ENCODE results near the gene DHRS2.
"Not testable (repeated sequence)": the region's sequence is repeated elsewhere in the genome, so short reads cannot be mapped to it uniquely, and the experiment has no call there.

Gene DHRS2, protein sequence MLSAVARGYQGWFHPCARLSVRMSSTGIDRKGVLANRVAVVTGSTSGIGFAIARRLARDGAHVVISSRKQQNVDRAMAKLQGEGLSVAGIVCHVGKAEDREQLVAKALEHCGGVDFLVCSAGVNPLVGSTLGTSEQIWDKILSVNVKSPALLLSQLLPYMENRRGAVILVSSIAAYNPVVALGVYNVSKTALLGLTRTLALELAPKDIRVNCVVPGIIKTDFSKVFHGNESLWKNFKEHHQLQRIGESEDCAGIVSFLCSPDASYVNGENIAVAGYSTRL

GRCh38 chr14:23636317-23637211 lies at the start of gene DHRS2:
DHRS2 (plus strand) TSS chr14:23636364; CDS start chr14:23638865, 2,501 bp downstream.
- DNase-seq (ENCODE audit: low read depth) = no peak

DNA sequence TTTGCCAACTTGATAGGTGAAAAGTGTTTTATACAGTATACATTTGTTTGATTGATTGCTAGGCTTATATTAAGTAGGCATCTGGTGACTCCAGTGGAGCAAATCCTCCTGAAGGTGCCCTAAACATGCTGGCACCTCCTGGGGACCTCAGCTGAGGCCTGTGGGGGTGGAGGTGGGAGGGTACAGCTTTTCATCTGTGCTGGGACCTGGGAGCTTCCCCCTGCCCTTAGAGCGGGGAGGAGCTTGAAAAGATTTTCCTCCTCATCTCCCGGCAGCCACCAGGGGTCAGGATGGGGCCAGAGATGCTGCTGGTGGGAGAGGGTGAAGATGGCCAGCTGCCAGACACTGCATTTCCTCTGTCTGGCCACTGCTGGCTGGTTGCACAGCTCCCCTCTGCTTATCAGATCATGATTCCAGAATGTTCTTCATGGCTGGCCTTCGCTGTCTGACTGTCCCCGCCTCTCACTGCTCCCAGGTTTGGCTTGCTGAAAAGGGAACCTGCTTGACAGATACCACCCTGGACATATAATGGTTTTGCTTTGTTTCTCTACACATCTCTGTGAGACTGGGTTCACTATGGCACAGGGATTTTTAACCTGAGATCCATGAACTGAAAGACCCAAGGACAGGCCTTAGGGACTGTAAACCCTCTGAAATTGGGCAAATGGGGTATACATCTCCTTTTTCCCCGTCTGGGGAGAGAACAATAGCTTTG lies 47.1 kb upstream of the DHRS2 start:
- DNase-seq (ENCODE audit: low read depth) = peak; percentile 64

GRCh38 chr14:23589606-23590005 lies 46.6 kb upstream of the DHRS2 start:
- no peak for DNase-seq (ENCODE audit: low read depth)

DNA sequence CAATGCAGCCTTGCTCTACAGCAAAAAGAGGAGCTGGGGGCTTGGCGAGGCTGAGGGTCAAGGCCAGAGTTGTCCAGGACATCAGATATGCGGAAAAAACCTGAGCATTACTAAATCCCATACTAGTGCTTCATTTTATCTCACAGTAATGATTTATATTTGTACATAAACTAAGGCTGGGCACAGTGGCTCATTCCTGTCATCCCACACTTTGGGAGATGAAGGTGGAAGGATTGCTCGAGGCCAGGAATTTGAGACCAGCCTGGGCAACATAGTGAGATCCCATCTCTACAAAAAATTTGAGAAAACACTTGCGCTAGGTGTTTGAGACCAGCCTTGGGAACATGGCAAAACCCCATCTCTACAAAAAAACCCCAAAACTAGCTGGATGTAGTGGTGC lies 46.0 kb upstream of the DHRS2 start:
- DNase-seq (ENCODE audit: low read depth) = no peak

- not testable (repeated sequence) for DNase-seq (ENCODE audit: low read depth)
Measured at GRCh38 chr14:23594191-23594590, 42.0 kb upstream of the DHRS2 start.

GRCh38 chr14:23600322-23600707 lies 35.8 kb upstream of the DHRS2 start:
- no peak for DNase-seq (ENCODE audit: low read depth)

GRCh38 chr14:23600806-23601205 lies 35.4 kb upstream of the DHRS2 start:
- no peak for DNase-seq (ENCODE audit: low read depth)

GRCh38 chr14:23601424-23601823 lies 34.7 kb upstream of the DHRS2 start:
- no peak for DNase-seq (ENCODE audit: low read depth)

DNA sequence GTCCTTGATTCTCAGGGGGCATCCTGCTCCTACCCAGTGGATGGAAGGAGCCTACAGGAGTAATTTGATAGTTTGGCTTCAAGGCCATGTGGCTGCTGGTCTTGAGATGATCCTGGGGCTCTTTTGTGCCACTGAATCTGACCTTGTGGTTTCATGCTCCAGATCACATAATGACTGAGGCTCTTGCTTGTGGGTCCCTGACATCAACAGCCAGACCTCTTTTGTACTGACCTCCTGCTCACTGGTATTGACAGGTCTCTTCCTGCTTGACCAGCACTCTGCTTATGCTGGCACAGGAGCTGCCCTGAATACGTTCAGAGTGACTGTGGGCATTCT lies 34.4 kb upstream of the DHRS2 start:
- no peak for DNase-seq (ENCODE audit: low read depth)

DNA sequence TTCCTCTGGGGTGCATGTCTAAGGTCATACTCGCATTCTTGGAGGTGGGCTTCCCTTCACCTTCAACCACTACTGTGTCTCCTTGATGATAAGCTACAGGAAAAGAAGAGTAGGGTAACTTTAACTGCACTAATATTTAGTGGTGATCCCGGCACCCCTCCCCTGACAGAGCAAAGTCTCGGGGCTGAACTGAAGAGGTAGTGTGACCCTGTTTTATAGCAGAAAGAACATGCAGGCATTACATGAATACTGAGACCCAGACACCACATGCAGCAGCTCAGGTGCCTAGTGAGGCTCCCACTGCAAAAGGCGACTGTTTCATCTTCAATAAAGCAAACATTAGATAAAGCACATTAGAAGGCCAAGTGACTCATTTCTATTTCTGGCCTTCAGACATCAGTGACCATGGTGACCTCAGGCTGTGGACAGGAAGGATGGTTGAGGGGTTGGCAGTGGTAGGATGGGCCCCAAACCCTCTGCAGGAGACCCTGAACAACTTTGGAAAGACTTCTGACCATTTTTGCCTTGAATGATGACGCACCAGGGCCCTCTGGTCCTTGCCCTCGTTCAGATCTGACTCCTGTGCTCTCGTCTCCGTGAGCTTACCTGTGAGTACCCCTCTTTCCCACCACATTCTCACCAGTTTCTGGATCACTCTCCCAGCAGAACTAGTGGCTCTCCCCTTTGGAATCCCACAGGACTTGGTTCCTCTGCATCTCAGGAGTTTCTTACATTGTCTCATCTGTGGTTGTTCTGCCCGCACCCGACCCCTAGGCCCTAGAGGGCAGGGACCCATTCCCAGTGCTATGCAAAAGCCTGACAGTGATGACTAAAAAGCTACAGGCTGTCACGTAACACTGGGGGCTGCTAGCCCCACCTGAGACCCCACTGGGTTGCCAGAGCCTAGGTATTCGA lies 33.7 kb upstream of the DHRS2 start:
- DNase-seq (ENCODE audit: low read depth) = no peak

- no peak for DNase-seq (ENCODE audit: low read depth)
Measured at GRCh38 chr14:23603103-23603502, 33.1 kb upstream of the DHRS2 start.

GRCh38 chr14:23604148-23604547 lies 32.0 kb upstream of the DHRS2 start:
- no peak for DNase-seq (ENCODE audit: low read depth)

- DNase-seq (ENCODE audit: low read depth) = no peak
Measured at GRCh38 chr14:23604675-23605170, 31.4 kb upstream of the DHRS2 start.

DNA sequence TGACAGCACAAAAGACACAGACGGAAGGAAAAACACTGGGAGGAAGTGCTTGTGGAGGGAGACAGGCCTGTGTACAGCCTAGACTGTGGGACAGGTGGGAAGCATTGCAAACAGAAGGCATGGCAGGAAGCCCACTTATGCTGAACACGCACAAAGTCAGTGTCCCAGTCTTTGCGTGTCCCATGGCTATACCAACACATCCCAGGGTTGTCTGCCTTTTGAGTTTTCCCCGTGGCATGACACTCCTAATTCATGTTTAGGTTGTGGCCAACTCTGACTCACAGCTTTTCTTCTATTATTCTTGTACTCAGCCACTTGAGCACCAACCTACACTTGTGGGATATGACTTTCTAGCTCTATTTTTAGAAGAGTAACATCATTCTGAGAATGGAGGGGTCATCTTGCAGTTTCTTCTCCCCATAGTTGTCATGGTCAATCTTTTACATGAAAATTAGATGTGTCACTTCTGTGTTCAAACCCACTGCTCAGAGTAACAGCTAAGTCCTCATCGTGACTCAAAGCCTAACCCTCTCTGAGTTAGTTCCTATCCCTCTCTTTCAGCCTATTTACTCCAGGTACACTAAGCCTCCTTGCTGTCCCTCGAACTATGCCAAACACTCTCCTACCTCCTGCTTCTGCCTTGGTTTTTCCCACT lies 30.1 kb upstream of the DHRS2 start:
- no peak for DNase-seq (ENCODE audit: low read depth)

GRCh38 chr14:23608454-23608853 lies 27.7 kb upstream of the DHRS2 start:
- DNase-seq (ENCODE audit: low read depth) = no peak

- DNase-seq (ENCODE audit: low read depth) = no peak
Measured at GRCh38 chr14:23609001-23609400, 27.2 kb upstream of the DHRS2 start.

DNA sequence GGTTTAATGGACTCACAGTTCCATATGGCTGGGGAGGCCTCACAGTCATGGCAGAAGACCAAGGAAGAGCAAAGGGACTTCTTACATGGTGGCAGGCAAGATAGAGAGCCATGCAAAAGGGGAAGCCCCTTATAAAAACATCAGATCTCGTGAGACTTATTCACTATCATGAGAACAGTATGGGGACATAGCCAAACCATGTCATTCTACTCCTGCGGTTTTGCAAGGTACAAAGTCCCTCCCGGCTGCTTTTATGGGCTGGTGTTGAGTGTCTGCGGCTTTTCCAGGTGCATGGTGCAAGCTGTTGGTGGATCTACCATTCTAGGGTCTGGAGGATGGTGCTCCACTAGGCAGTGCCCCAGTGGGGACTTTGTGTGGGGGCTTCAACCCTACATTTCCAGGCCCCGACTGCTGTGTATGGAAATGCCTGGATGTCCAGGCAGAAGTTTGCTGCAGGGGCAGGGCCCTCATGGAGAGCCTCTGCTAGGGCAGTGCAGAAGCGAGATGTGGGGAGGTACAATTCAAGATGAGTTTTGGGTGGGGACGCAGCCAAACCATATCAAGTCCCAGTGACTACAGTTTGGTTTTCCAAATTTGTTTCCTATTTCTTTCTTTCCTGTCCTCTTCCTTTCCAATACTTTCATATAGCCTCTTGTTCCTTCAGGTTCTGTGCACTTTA lies 26.6 kb upstream of the DHRS2 start:
- not testable (repeated sequence) for DNase-seq (ENCODE audit: low read depth)

DNA sequence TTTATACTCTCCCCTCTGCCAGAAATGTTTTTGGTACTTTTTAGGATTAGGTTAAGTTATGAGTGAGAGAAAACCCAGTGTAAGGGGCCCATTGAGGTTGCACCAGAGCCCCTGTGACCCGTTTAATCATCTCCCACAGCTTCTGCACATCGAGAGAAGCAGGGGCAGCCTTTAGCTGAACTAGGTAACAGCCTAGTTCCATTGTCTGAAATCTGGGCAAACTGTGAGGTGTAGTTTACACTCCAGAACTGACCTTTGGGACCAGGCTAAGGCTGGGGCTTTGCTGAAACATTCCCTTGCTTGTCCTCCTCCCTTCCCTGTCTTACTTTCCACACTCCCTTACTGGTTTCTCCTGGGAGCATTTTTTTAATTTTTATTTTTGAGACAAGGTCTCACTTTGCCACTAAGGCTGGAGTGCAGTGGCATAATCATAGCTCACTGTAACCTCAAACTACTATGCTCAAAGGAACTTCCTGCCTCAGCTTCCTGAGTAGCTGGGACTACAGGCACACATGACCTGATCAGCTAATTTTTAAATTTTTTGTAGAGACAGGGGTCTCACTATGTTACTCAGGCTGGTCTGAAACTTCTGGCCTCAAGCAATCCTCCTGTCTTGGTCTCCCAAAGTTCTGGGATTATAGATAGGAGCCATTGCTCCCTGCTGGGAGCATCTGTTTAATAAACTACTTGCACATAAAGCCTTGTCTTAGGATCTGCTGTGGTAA lies 25.9 kb upstream of the DHRS2 start:
- no peak for DNase-seq (ENCODE audit: low read depth)

GRCh38 chr14:23610815-23611289 lies 25.3 kb upstream of the DHRS2 start:
- no peak for DNase-seq (ENCODE audit: low read depth)

DNA sequence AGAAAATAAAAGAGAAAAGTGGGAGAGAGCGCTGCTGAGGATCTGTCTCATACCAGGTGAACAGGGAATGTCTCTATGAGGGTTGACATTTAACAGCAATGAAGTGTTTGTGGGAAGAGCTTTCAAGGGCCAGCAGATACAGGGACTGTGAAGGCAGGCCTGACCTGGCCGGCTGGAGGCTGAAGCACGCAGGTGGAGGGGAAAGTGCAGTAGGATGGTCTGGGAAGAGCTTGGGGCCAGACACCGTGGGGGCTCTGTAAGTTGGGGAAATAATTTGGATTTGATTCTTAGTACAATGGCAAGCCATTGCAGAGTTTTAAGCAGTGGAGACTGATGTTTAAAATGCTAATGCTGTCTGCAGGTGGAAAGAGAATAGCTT lies 23.8 kb upstream of the DHRS2 start:
- no peak for DNase-seq (ENCODE audit: low read depth)
